HepG2 (cell line): ENCODE data around the gene PKIG. TPM values are rescaled to one million over a fixed set of nuclear protein-coding genes. Genes with fewer than 3 reads are reported as not detected.

ENCODE experiments used
- HOXA3 ChIP-seq: sonication (generic); formaldehyde crosslinking; IDR thresholded peaks from 2 replicates; pipeline ENCODE4 v1.5.0; 2020; ENCODE audit warnings: missing genetic modification reagents
- IKZF4 ChIP-seq: sonication (generic); formaldehyde crosslinking; IDR thresholded peaks from 2 replicates; pipeline ENCODE4 v1.5.1; 2020; ENCODE audit warnings: borderline replicate concordance, mild to moderate bottlenecking, low read depth, missing genetic modification reagents; ENCODE audit errors: not compliant biosample characterization
- KLF12 ChIP-seq: sonication (generic); formaldehyde crosslinking; IDR thresholded peaks from 2 replicates; pipeline ENCODE4 v1.4.0; 2020; ENCODE audit warnings: missing genetic modification reagents, borderline replicate concordance
- MEIS2 ChIP-seq: sonication (generic); formaldehyde crosslinking; IDR thresholded peaks from 2 replicates; pipeline ENCODE4 v1.9.0; 2021; ENCODE audit warnings: mild to moderate bottlenecking, missing genetic modification reagents
- POGK ChIP-seq: sonication (generic); formaldehyde crosslinking; conservative IDR thresholded peaks from 2 replicates; pipeline ENCODE4 v1.8.0; 2022; ENCODE audit warnings: mild to moderate bottlenecking, moderate library complexity, missing genetic modification reagents
- XRCC5 ChIP-seq: fragments of 200-400 bp; formaldehyde crosslinking; optimal IDR thresholded peaks from 2 replicates; pipeline ENCODE3; 2017; ENCODE audit warnings: mild to moderate bottlenecking, low read length
- ZFX ChIP-seq: sonication (generic); formaldehyde crosslinking; IDR thresholded peaks from 2 replicates; pipeline ENCODE4 v1.4.0; 2020; ENCODE audit warnings: mild to moderate bottlenecking, low read depth, missing genetic modification reagents, moderate library complexity
- ZNF784 ChIP-seq: sonication (generic); formaldehyde crosslinking; IDR thresholded peaks from 2 replicates; pipeline ENCODE4 v1.5.1; 2020; ENCODE audit warnings: missing genetic modification reagents, mild to moderate bottlenecking, borderline replicate concordance
- ZSCAN31 ChIP-seq: sonication (generic); formaldehyde crosslinking; IDR thresholded peaks from 2 replicates; pipeline ENCODE4 v1.5.0; 2020; ENCODE audit warnings: low read depth, mild to moderate bottlenecking, missing genetic modification reagents
- polyA plus RNA-seq, 8 experiments: library from polyadenylated mRNA; depleted of rRNA in 3 of 8; stranded (reverse) in 7 of 8; unstranded in 1 of 8; fragments of >200 nt; fragmentation: Illumina TruSeq in 4 of 8; extraction: Trizol in 4 of 8; gene quantifications; 2 replicates each; pipeline versions ENCODE4 v1.2.1 to v1.2.3, GENCODE V29; 2011 to 2016; ENCODE audit warnings: low read depth in 4 of 8, missing spikeins in 1 of 8, mixed read lengths in 1 of 8; ENCODE audit not compliant: insufficient read depth in 1 of 8
- total RNA-seq, 5 experiments: library from RNA; depleted of rRNA; stranded (reverse); fragments of >200 nt; fragmentation: Illumina TruSeq; extraction: Trizol; gene quantifications; 2 replicates each; pipeline ENCODE4 v1.2.3, GENCODE V29; 2016; ENCODE audit warnings: low read depth in 1 of 5
- TF ChIP-seq, protein P1 (sequence below): sonication (generic); formaldehyde crosslinking; IDR thresholded peaks from one replicate; pipeline ENCODE4 v1.5.1; 2020; ENCODE audit warnings: mild to moderate bottlenecking, missing genetic modification reagents; ENCODE audit errors: not compliant biosample characterization
- TF ChIP-seq, protein P2 (sequence below): conservative IDR thresholded peaks from 2 replicates; pipeline ENCODE4 v1.6.1; 2018; ENCODE audit warnings: missing genetic modification reagents
- TF ChIP-seq, protein P3 (sequence below): sonication (generic); formaldehyde crosslinking; IDR thresholded peaks from 2 replicates; pipeline ENCODE4 v1.5.1; 2020; ENCODE audit warnings: mild to moderate bottlenecking, missing genetic modification reagents, moderate library complexity

The PKIG gene
- total and polyA plus RNA-seq, 2 of the 13 experiments (the other 11 are each of a cell fraction or from before 2014, with no cell fraction given) = 30.8 to 44.5 TPM

DNA sequence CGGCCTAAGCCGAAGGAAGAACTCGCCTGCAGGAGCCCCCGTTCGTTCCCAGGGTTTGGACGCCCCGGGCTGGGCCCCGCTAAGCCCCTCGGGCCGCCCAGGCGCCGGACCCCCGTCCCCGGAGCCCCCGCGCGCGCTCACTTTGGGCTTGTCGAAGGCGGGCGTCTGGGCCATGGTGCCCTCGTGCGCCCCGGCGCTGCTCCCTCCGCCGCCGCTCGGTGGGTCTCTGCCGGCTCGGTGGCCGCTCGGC is 69.0 kb downstream of the PKIG start (continued):
- TF ChIP-seq, protein P1, sequence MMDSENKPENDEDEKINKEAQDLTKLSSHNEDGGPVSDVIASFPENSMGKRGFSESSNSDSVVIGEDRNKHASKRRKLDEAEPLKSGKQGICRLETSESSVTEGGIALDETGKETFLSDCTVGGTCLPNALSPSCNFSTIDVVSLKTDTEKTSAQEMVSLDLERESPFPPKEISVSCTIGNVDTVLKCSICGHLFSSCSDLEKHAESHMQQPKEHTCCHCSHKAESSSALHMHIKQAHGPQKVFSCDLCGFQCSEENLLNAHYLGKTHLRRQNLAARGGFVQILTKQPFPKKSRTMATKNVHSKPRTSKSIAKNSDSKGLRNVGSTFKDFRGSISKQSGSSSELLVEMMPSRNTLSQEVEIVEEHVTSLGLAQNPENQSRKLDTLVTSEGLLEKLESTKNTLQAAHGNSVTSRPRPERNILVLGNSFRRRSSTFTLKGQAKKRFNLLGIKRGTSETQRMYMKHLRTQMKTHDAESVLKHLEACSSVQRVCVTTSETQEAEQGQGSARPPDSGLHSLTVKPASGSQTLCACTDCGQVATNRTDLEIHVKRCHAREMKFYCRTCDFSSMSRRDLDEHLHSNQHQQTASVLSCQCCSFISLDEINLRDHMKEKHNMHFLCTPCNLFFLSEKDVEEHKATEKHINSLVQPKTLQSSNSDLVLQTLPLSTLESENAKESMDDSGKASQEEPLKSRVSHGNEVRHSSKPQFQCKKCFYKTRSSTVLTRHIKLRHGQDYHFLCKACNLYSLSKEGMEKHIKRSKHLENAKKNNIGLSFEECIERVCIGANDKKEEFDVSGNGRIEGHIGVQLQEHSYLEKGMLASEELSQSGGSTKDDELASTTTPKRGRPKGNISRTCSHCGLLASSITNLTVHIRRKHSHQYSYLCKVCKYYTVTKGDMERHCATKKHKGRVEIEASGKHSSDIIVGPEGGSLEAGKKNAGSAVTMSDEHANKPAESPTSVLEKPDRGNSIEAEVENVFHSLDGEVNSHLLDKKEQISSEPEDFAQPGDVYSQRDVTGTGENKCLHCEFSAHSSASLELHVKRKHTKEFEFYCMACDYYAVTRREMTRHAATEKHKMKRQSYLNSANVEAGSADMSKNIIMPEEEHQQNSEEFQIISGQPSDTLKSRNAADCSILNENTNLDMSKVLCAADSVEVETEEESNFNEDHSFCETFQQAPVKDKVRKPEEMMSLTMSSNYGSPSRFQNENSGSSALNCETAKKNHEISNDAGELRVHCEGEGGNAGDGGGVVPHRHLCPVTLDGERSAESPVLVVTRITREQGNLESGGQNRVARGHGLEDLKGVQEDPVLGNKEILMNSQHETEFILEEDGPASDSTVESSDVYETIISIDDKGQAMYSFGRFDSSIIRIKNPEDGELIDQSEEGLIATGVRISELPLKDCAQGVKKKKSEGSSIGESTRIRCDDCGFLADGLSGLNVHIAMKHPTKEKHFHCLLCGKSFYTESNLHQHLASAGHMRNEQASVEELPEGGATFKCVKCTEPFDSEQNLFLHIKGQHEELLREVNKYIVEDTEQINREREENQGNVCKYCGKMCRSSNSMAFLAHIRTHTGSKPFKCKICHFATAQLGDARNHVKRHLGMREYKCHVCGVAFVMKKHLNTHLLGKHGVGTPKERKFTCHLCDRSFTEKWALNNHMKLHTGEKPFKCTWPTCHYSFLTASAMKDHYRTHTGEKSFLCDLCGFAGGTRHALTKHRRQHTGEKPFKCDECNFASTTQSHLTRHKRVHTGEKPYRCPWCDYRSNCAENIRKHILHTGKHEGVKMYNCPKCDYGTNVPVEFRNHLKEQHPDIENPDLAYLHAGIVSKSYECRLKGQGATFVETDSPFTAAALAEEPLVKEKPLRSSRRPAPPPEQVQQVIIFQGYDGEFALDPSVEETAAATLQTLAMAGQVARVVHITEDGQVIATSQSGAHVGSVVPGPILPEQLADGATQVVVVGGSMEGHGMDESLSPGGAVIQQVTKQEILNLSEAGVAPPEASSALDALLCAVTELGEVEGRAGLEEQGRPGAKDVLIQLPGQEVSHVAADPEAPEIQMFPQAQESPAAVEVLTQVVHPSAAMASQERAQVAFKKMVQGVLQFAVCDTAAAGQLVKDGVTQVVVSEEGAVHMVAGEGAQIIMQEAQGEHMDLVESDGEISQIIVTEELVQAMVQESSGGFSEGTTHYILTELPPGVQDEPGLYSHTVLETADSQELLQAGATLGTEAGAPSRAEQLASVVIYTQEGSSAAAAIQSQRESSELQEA (CRISPR knock-in tag) = peak; percentile 62
- TF ChIP-seq IKZF4 (CRISPR knock-in tag) = peak; percentile 37
- TF ChIP-seq ZNF784 (CRISPR knock-in tag) = 0 out of 2 replicates have a peak, but pooled peaks have one; percentile 66
- TF ChIP-seq, protein P2, sequence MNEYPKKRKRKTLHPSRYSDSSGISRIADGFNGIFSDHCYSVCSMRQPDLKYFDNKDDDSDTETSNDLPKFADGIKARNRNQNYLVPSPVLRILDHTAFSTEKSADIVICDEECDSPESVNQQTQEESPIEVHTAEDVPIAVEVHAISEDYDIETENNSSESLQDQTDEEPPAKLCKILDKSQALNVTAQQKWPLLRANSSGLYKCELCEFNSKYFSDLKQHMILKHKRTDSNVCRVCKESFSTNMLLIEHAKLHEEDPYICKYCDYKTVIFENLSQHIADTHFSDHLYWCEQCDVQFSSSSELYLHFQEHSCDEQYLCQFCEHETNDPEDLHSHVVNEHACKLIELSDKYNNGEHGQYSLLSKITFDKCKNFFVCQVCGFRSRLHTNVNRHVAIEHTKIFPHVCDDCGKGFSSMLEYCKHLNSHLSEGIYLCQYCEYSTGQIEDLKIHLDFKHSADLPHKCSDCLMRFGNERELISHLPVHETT (CRISPR knock-in tag) = peak; percentile 74; the same call in 1 of the 2 replicates
- peak; percentile 42; the same call in 1 of the 2 replicates for TF ChIP-seq ZFX (CRISPR knock-in tag)
- TF ChIP-seq, protein P3, sequence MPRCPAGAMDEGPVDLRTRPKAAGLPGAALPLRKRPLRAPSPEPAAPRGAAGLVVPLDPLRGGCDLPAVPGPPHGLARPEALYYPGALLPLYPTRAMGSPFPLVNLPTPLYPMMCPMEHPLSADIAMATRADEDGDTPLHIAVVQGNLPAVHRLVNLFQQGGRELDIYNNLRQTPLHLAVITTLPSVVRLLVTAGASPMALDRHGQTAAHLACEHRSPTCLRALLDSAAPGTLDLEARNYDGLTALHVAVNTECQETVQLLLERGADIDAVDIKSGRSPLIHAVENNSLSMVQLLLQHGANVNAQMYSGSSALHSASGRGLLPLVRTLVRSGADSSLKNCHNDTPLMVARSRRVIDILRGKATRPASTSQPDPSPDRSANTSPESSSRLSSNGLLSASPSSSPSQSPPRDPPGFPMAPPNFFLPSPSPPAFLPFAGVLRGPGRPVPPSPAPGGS = peak; percentile 19; the same call in 1 of the 2 replicates
- peak; percentile 32; the same call in 1 of the 2 replicates for TF ChIP-seq HOXA3 (CRISPR knock-in tag)
- peak; percentile 71; the same call in 1 of the 2 replicates for TF ChIP-seq ZSCAN31 (CRISPR knock-in tag)
- TF ChIP-seq POGK (CRISPR knock-in tag) = peak; percentile 42; the same call in 1 of the 2 replicates
- TF ChIP-seq XRCC5 = no peak
- TF ChIP-seq KLF12 (CRISPR knock-in tag) = no peak
- TF ChIP-seq MEIS2 (CRISPR knock-in tag) = no peak
